Fibroblast of skin of right biceps (primary cell): ENCODE data around the gene ACVR1B.
A peak's percentile ranks its signal among the peaks of the same experiment; 100 is the strongest.

Source experiments
- DNase-seq: peaks from one replicate; pipeline ENCODE4 v3.0.0-alpha.2; 2013

ACVR1B gene

DNA sequence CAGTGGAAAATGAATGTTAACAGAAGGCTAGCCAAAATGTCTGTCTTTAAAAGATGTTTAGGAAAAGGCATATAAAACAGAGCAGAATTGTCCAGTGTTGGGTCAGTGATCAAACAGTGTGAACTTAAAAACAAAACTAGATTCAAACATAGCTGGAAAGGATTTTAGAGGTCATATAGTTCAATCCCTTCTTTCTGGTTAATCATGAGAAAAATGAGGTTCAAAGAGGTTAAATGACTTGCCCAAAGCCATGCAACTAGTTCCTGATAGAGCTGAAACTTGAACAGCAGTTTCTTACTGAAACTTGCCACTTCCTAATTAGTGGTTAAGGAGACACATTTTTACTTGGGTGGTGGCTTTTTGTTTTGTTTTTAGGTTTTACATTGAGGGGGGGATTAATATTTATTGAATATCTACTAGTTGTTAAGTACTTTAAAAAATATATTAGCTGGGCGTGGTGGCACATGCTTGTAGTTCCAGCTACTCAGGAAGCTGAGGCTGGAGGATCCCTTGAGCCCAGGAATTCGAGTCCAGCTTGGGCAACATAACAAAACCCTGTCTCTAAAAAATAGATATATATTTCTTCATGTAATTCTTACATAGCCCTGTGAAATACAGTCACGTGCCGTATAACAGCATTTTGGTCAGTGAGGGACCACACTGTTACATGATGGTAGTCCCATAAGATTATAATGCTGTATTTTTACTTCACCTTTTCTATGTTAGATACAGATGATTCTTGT, 20.4 kb downstream of the ACVR1B start:
- no peak for DNase-seq

- DNase-seq, result no peak
These were observed 20.9 kb downstream of the ACVR1B start for GRCh38 chr12:51972422-51972812.

GRCh38 chr12:51972849-51973273, 21.4 kb downstream of the ACVR1B start:
- DNase-seq, result peak; percentile 53

DNA sequence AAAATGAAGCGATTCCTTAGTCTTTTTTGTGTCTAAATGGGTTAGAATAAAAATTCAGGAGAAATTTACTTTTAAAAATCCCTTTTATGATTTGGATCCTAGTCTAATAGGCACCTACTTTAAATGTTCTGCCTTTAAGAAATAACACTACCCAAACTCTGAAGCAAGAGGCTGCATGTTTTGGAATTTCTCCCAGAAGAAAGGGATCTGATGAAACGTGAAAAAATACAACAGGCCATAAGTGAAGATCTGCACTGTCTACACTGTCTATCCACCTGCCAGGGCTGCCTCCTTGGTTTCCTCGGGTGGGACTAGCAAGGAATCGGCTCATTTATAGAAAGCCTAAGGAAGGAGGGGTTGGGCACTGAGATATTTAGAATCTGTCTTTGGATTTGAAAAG, 22.1 kb downstream of the ACVR1B start:
- DNase-seq, result peak; percentile 20

- no peak for DNase-seq
These were observed 23.1 kb downstream of the ACVR1B start for GRCh38 chr12:51974646-51975045.

DNA sequence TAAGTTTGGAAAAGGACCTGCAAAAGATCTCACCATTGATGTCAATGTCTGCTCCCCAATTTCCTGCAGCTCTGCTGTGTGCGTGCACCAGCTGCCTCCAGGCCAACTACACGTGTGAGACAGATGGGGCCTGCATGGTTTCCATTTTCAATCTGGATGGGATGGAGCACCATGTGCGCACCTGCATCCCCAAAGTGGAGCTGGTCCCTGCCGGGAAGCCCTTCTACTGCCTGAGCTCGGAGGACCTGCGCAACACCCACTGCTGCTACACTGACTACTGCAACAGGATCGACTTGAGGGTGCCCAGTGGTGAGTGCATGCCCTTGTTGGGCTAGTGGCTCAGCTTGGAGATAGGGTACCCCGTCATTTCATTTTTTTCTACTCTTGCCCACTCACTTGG, 23.7 kb downstream of the ACVR1B start:
- DNase-seq, result no peak

DNA sequence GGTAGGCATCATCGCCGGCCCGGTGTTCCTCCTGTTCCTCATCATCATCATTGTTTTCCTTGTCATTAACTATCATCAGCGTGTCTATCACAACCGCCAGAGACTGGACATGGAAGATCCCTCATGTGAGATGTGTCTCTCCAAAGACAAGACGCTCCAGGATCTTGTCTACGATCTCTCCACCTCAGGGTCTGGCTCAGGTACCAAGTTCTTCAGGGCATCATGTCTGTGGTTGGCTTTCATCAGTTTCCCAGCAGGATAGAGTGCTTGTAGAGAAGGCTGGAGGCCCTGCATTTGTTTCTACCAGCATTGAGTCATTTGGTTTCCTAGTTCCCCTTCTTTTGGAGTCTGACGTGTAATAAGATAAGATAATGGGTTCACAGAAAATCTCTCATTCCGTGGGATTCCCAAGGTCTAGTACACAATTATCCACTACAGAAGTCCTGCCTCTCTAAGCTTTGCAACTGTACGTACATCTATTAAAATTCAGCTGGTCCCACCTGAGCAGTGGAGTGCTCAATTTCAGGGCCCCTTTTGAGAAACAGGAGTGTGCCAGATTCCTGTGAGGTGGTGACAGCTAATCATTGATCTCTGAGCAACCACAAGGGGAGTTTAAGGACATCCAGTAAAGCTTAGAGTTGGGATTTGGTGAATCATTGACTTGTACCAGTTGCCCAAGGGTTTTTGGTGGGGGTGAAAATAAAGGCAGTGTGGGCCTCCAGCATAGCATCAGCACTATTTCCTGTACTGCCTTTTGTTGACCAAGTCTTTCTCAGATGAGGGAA, 25.1 kb downstream of the ACVR1B start:
- DNase-seq, result peak; percentile 85

GRCh38 chr12:51977320-51977753, 25.8 kb downstream of the ACVR1B start:
- DNase-seq, result peak; percentile 48

DNA sequence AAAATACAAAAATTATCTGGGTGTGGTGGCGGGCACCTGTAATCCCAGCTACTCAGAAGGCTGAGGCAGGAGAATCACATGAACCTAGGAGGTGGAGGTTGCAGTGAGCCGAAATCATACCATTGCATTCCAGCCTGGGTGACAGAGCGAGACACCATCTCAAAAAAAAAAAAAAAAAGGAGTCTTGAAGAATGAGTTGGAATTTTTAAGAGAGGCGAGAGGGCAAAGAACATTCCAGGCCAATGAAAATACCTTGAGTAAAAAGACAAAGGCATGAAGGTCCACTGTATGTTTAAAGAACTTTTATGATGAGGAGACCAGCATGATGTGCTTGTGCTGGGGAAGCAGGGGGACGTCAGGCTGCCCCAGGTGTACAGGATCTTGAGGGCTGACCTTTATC, 27.8 kb downstream of the ACVR1B start:
- DNase-seq, result peak; percentile 28

DNA sequence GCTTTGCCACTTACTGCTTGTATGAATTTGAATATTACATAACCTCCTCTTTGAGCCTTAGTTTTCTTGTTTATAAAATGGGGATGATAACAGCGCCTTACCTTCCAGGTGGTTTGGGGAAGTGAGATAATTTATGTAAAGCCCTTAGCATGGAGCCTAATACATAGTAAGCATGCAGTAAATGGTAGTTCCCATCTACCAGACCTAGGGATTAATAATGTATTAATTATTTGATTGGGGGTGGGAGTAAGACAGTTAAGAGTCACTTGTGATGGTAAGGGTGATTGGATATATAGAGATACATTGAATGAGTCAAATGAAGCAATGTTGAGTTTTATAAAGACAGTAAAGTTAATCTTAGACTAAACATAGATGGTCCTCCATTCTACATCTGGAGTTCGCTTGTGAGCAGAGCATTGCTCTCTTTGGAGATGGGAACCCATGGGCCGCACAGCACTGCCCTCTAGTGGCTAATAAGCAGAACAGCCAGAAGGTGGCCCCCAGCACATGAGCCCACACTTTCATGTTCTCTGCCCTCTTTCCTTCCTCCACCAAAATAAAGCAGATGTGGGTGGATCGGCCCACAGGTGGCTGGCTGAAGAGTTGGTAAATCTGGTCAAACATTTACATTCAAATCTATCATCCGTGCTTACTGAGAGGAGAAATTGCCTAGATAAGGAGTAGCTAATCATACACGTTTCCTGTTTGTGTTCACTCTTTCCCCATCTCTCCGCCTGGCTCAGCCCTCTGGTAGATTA, 28.7 kb downstream of the ACVR1B start:
- DNase-seq, result peak; percentile 65

DNA sequence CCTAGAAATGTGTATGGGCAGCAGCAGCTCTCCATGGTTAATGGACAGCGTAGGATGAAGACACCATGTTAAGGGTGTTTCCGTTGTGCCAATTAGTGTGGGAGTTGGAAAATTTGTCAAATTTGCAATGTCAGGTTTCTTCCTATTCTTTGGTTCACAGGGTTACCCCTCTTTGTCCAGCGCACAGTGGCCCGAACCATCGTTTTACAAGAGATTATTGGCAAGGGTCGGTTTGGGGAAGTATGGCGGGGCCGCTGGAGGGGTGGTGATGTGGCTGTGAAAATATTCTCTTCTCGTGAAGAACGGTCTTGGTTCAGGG, 29.3 kb downstream of the ACVR1B start:
- no peak for DNase-seq

GRCh38 chr12:51984657-51985056, 33.2 kb downstream of the ACVR1B start:
- DNase-seq, result no peak

- DNase-seq, result no peak
These were observed 33.8 kb downstream of the ACVR1B start for GRCh38 chr12:51985154-51985835.

- no peak for DNase-seq
These were observed 35.3 kb downstream of the ACVR1B start for GRCh38 chr12:51986834-51987233.

- no peak for DNase-seq
These were observed 40.7 kb downstream of the ACVR1B start for GRCh38 chr12:51992246-51992645.

DNA sequence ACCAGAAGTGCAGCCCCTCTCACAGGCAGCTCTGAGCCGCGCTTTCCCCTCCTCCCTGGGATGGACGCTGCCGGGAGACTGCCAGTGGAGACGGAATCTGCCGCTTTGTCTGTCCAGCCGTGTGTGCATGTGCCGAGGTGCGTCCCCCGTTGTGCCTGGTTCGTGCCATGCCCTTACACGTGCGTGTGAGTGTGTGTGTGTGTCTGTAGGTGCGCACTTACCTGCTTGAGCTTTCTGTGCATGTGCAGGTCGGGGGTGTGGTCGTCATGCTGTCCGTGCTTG, 43.0 kb downstream of the ACVR1B start:
- no peak for DNase-seq

GRCh38 chr12:51994959-51995358, 43.5 kb downstream of the ACVR1B start:
- DNase-seq, result peak; percentile 65

DNA sequence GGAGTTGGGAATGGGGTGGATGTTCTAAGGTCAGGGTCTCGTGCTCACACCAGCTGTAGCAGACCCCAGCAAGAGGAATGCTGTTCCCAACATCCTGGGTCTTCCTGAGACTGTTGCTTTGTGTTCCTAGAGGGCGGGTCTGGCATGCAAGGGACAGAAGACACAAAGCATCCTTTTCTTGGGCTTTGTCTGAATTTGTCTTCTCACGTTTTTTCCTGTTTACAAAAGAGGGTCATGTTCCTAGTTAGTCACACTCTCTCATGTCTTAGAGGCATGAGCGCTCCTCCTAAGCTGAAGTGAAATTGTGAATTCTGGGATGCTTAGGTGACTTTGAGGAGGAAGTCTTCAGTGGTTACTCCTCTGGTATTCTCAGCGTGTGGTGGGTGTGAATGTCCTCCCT, 45.6 kb downstream of the ACVR1B start:
- DNase-seq, result no peak

GRCh38 chr12:52003016-52003550, 51.6 kb downstream of the ACVR1B start:
- DNase-seq, result no peak

DNA sequence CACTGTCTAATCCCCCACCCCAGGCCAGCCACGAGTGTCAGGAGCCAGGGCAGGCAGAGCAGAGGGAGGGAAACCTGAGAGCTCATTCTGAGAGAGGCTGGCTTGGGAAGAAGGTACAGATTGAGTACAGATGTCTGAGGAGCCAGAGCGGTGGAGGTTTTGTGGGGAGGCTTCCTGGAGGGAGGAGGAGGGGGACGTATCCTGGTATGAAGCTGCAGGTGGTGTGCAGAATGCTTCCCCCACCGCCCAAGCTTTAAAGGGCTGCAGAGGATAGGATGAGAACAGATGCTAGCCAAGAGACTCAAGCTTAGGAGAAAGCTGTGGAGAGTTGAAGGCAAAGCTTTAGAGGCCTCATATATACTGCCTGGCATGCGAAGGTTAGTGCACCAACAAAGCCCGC, 52.1 kb downstream of the ACVR1B start:
- no peak for DNase-seq

DNA sequence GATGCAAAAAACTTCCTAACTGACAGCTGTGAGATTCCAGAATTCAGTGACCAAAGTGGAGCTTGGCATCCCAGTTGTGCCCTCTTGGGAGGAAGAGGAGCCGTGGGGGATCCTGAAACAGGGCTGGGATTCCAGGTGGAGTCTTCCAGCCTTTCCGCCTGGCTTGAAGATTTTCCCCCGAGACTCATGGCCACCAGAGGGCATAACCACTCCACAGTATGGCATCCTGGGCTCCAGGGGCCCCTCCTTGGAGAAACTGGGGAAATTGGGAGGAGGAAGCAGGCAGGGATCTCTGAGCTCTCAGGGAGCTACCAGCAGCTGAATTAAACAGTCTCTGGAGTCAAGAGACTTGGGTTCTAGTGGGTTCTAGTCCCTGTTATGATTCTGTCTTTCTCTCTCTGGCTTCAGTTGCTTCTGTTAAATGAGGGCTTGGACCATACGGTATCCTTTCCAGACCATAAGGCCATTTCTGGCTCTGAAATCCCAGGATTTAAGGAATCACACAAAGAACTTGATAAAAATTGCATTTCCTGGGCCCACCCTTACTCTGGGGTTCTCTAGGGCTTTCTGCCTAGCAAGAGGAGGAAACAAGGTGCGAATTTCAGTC, 52.6 kb downstream of the ACVR1B start:
- DNase-seq, result peak; percentile 63

GRCh38 chr12:52005218-52005902, 53.9 kb downstream of the ACVR1B start:
- no peak for DNase-seq
